Liver (tissue), 9 donors: ENCODE results near the gene DDX56. TPM values are rescaled to one million over a fixed set of nuclear protein-coding genes. Genes with fewer than 3 reads are reported as not detected.

Experiments
- DNase-seq: peaks from one replicate; pipeline ENCODE4 v3.0.0-alpha.2; 2017; ENCODE audit warnings: low spot score
- H3K27ac ChIP-seq, 2 donors: one replicate each; pipeline ENCODE4 v1.7.0; 2013; ENCODE audit warnings: inconsistent platforms in 2 of 2, low read length in 2 of 2, control low read depth in 1 of 2, low read depth in 1 of 2, mild to moderate bottlenecking in 1 of 2
- H3K27me3 ChIP-seq, 4 donors: one replicate each; pipeline versions ENCODE4 v1.6.1 to v1.7.0; 2013; ENCODE audit warnings: low read length in 3 of 4, inconsistent platforms in 1 of 4, mild to moderate bottlenecking in 1 of 4, moderate library complexity in 1 of 4; ENCODE audit not compliant: control insufficient read depth in 4 of 4, insufficient read depth in 4 of 4
- H3K36me3 ChIP-seq, 4 donors: one replicate each; pipeline versions ENCODE4 v1.6.1 to v1.7.0; 2013; ENCODE audit warnings: low read length in 3 of 4, mild to moderate bottlenecking in 3 of 4, low read depth in 1 of 4, moderate library complexity in 1 of 4; ENCODE audit not compliant: control insufficient read depth in 4 of 4, insufficient read depth in 3 of 4
- H3K4me1 ChIP-seq, 4 donors: one replicate each; pipeline versions ENCODE4 v1.6.1 to v1.7.0; 2013; ENCODE audit warnings: low read length in 3 of 4, mild to moderate bottlenecking in 3 of 4, moderate library complexity in 1 of 4; ENCODE audit not compliant: control insufficient read depth in 4 of 4, insufficient read depth in 4 of 4
- H3K4me3 ChIP-seq, 3 donors: one replicate each; pipeline versions ENCODE4 v1.6.1 to v1.7.0; 2013; ENCODE audit warnings: low read length in 3 of 3, control low read depth in 1 of 3, low read depth in 1 of 3, mild to moderate bottlenecking in 1 of 3
- H3K9ac ChIP-seq, 2 donors: one replicate each; pipeline ENCODE4 v1.7.0; 2013; ENCODE audit warnings: low read length in 2 of 2, mild to moderate bottlenecking in 2 of 2, moderate library complexity in 2 of 2, control low read depth in 1 of 2, low read depth in 1 of 2
- H3K9me3 ChIP-seq, 4 donors: one replicate each; pipeline versions ENCODE4 v1.6.1 to v1.7.0; 2013; ENCODE audit warnings: low read length in 3 of 4; ENCODE audit not compliant: control insufficient read depth in 4 of 4
- ATF3 ChIP-seq: IDR thresholded peaks from 2 replicates; pipeline ENCODE4 v1.6.1; 2016; ENCODE audit warnings: antibody characterized with exemption
- CTCF ChIP-seq: fragments of 150-350 bp; IDR thresholded peaks from 2 replicates; pipeline ENCODE4 v1.5.1; 2017; ENCODE audit warnings: improper control_type of control experiment, low read depth, low read length; ENCODE audit not compliant: missing input control
- FOXA1 ChIP-seq: IDR thresholded peaks from 2 replicates; pipeline ENCODE4 v1.6.1; 2016; ENCODE audit warnings: antibody characterized with exemption
- FOXA2 ChIP-seq: IDR thresholded peaks from 2 replicates; pipeline ENCODE4 v1.6.1; 2016; ENCODE audit warnings: antibody characterized with exemption
- HNF4A ChIP-seq, 2 donors: conservative IDR thresholded peaks; 2 replicates each; pipeline ENCODE4 v1.6.1; 2016; ENCODE audit warnings: antibody characterized with exemption in 2 of 2, mild to moderate bottlenecking in 2 of 2
- MAX ChIP-seq: IDR thresholded peaks from 2 replicates; pipeline ENCODE4 v1.6.1; 2016; ENCODE audit warnings: antibody characterized with exemption
- RAD21 ChIP-seq, 2 donors: IDR thresholded peaks; 2 replicates each; pipeline ENCODE4 v1.6.1; 2016; ENCODE audit warnings: antibody characterized with exemption in 2 of 2, mild to moderate bottlenecking in 2 of 2
- REST ChIP-seq: IDR thresholded peaks from 2 replicates; pipeline ENCODE4 v1.6.1; 2016; ENCODE audit warnings: antibody characterized with exemption, mild to moderate bottlenecking
- RXRA ChIP-seq, 2 donors: IDR thresholded peaks; 2 replicates each; pipeline ENCODE4 v1.6.1; 2017 to 2018; ENCODE audit warnings: antibody characterized with exemption in 2 of 2, mild to moderate bottlenecking in 1 of 2
- SP1 ChIP-seq: IDR thresholded peaks from 2 replicates; pipeline ENCODE4 v1.6.1; 2018; ENCODE audit warnings: antibody characterized with exemption, mild to moderate bottlenecking
- TAF1 ChIP-seq: conservative IDR thresholded peaks from 2 replicates; pipeline ENCODE4 v1.6.1; 2016; ENCODE audit warnings: antibody characterized with exemption, mild to moderate bottlenecking
- YY1 ChIP-seq: IDR thresholded peaks from 2 replicates; pipeline ENCODE4 v1.6.1; 2016; ENCODE audit warnings: antibody characterized with exemption, mild to moderate bottlenecking
- WGBS: extraction: QIAGEN DNeasy Blood & Tissue Kit; methylation state at CpG from one replicate; pipeline ENCODE4 v1.1.7; 2013; 5-methylcytosine and 5-hydroxymethylcytosine counted together
- polyA plus RNA-seq, 2 donors: library from polyadenylated mRNA; stranded (reverse) in 1 of 2; unstranded in 1 of 2; fragments of 200-250 nt in 1 of 2; fragments of >200 nt in 1 of 2; fragmentation: Nextera tagmentation in 1 of 2; extraction: Ambion mirVana in 1 of 2; gene quantifications; one replicate each; pipeline versions ENCODE4 v1.2.1 to v1.2.3, GENCODE V29; 2013 to 2015
- total RNA-seq, 2 donors: library from RNA; depleted of rRNA; stranded (reverse); fragments of >200 nt; gene quantifications; one replicate each; pipeline ENCODE4 v1.2.3, GENCODE V29; 2014
- donor health status: healthy.
- donor health status: healthy.
- donor health status: healthy.
- donor health status: healthy.
- donor health status: healthy.

Gene DDX56
- total and polyA plus RNA-seq, 4 donors = 24.3 to 42.1 (median 31.9) TPM

GRCh38 chr7:44608916-44609648 lies 35.4 kb upstream of the DDX56 start:
- WGBS = 90% methylated on average over 14 of the region's 14 CpGs
- Histone ChIP-seq H3K9ac (no peak overlapping the region), H3K27ac (no peak overlapping the region), H3K27me3 (no peaks in the 10 kb centered on the region), H3K4me3 (no peak overlapping the region), H3K36me3 (no peaks in the 10 kb centered on the region), H3K9me3 (no peaks in the 10 kb centered on the region), H3K4me1 (peaks cover 1 to 13% (median 3%) of the 10 kb centered on the region in 4 donors)
- DNase-seq = no peak
- TF ChIP-seq HNF4A (conservative IDR thresholded peaks at IDR 0.05) (no peak), FOXA1 (no peak), CTCF (no peak), YY1 (no peak), FOXA2 (no peak), RXRA (IDR thresholded peaks at IDR 0.05) (no peak), MAX (no peak), TAF1 (no peak), SP1 (no peak), RAD21 (IDR thresholded peaks at IDR 0.05) (no peak), ATF3 (no peak), REST (no peak)

- H3K4me3 ChIP-seq = peak overlapping the region; percentile 65 to 94 (median 74)
- no peaks in the 10 kb centered on the region for H3K36me3 ChIP-seq
- TF ChIP-seq MAX = no peak
- peak in 1 of 2 donors; percentile 6 for TF ChIP-seq HNF4A (conservative IDR thresholded peaks at IDR 0.05)
- WGBS = 49% methylated on average over 35 of the region's 35 CpGs
- peak overlapping the region; percentile 96 to 100 for H3K27ac ChIP-seq
- H3K4me1 ChIP-seq = peaks cover 1 to 13% (median 3%) of the 10 kb centered on the region in 4 donors
- no peak for DNase-seq
- H3K9ac ChIP-seq = peak overlapping the region; percentile 39 to 85
- H3K27me3 ChIP-seq = no peaks in the 10 kb centered on the region
- H3K9me3 ChIP-seq = no peaks in the 10 kb centered on the region
Observed at GRCh38 chr7:44607141-44608068, 33.7 kb upstream of the DDX56 start.
